GDM1 (cell line): ENCODE results near the gene HDX.
"Not testable (repeated sequence)": the region's sequence is repeated elsewhere in the genome, so short reads cannot be mapped to it uniquely, and the experiment has no call there.

Experiments used
- DNase-seq: peaks from one replicate; lab custom pipeline; 2025; lab: John Stamatoyannopoulos, UW

Gene HDX

GRCh38 chrX:84339507-84340364, 162.5 kb downstream of the HDX start:
- DNase-seq, result no peak

- no peak for DNase-seq
Observed at GRCh38 chrX:84336646-84337045, 165.6 kb downstream of the HDX start.

GRCh38 chrX:84335121-84335520, 167.1 kb downstream of the HDX start:
- no peak for DNase-seq

DNA sequence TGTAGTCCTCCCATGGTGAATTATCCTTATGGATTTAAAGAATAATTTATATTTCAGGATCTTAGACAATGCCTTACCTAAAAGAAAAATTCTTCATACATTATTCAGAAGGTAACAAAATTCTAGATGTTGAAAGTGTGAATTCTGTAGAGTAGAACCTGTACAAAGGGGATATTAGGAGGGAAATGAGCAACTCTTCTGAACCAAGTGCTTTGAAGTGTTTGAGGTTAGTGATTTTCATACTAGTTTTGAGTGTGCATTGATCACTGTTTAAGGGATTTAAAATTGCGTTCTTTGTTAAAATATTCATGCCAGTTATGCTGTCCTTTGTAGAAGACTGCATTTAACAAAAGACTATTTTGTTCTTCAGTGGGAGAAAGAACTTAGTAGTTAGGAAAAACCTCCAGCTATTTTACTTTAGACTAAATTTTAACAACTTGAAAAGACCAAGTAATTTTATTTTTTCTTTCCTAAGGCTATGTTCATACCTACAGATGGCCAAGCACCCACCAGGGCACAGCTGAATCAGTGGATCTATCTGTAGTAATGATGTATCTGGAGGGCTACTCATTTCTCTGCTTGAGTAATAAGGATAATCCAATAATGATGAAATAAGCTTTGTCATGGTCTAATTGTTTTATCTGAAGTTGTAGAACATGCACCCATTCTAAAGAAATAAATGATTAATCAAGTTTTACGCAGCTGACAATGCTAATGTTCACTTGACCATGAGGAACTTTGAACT, 180.0 kb downstream of the HDX start:
- no peak for DNase-seq

DNA sequence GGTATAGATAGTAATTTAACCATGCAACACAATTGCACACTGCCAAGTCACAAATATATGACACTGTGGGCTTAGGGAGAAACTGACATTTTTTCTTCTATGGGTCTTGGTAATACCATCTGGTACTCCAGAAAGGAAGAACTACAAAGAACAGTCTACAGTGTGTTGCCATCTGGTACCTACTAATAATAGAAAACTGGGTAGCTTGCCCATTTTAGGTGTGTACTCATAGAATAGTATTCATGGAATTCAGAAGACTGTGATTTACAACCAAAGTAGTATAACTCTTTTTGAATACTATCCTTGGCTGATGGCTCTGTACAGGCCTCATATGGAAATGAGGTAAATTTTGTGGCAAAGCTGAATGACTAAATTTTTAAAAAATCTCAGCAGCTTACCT, 181.6 kb downstream of the HDX start:
- no peak for DNase-seq

DNA sequence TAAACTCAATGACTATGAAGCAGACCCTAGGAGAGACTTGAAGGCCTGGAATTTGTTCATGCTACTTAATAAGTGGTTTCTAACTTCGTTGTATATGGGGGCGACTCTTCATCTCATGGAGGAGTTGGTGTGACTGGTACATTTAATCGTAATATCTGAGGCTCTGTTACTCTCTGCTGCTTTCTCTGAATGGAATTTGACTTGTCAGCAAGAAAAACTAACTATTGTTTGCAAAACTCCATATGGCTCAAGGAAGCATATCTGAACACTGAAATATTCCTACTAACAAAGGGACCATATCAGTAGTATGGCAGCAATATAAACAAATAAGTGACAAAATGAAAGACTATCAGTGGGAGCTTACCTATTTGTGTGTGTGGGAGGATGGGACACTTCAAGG, 182.2 kb downstream of the HDX start:
- no peak for DNase-seq

DNA sequence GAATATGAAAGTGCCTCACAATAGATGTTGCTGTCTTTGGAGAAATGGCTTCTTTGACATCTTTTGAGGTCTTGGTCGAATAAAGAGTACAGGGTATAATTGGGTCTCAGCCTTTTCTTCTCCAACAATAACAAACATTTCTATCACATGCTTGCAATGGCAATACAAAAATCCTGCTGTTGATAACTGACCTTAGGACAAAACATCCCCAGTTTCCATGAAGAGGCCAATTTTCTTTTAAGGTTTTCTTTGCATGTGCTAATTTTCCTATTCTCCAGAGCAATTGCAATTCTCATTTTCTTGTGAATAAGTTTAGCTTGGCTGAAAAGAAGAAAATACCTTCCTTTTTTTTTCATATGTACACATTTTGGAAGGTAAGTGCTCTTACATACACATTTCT, 183.6 kb downstream of the HDX start:
- DNase-seq, result no peak

DNA sequence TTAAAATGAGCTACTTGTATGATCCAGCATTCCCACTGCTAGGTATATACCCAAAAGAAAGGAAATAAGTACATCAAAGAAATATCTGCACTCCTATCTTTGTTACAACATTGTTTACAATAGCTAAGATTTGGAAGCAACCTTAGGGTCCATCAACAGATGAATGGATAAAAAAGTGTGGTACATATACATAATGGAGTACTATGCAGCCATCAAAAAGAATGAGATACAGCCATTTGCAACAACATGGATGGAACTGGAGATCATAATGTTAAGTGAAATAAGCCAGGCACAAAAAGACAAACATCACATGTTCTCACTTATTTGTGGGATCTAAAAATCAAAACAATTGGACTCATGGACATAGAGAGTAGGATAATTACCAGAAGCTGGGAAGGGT, 186.3 kb downstream of the HDX start:
- not testable (repeated sequence) for DNase-seq
